GM21423 (cell line): ENCODE data around the gene TM9SF4.

ENCODE experiments used
- ATAC-seq: cut with Tn5 transposase; IDR thresholded peaks from one replicate; pipeline ENCODE4 v1.9.1; 2021; ENCODE audit warnings: mild to moderate bottlenecking, moderate library complexity; ENCODE audit not compliant: unreplicated experiment

TM9SF4 gene, protein sequence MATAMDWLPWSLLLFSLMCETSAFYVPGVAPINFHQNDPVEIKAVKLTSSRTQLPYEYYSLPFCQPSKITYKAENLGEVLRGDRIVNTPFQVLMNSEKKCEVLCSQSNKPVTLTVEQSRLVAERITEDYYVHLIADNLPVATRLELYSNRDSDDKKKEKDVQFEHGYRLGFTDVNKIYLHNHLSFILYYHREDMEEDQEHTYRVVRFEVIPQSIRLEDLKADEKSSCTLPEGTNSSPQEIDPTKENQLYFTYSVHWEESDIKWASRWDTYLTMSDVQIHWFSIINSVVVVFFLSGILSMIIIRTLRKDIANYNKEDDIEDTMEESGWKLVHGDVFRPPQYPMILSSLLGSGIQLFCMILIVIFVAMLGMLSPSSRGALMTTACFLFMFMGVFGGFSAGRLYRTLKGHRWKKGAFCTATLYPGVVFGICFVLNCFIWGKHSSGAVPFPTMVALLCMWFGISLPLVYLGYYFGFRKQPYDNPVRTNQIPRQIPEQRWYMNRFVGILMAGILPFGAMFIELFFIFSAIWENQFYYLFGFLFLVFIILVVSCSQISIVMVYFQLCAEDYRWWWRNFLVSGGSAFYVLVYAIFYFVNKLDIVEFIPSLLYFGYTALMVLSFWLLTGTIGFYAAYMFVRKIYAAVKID

DNA sequence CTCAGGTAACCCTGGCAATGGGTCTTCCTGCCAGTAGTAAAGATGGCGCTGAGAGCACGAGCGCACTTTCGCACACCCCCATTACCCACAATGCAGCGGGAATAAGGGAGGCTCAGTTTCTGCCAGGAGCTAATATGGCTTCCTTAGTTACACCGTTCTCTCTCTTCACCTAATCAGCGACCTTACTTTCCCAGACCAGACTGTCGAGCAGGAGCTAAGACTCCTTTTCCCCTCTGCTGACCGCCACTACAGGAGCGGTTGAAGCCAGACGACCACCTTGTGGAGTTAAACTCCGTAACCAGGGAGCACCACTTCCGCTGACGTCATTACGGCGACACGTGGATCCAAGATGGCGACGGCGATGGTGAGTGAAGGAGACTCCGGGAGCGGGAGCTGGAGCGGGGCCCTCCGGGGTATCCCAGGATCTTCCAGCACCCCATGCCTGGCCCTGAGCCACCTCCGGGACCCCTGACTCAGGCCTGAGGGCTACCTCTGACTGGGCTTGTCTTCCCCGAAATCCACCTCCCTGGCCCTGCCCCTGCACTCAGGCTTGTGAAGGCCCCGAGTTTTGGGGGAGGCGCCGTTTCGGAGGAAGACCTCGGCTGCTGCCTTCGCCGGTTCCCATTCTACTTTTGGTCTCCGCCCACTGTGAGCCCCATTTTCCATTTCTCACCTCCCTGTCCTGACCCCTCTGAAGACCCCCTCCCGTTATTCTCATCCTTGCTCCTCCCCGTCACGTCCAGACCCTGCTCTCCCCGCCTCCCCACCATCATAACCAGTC is at the start of gene TM9SF4:
Gene TM9SF4 (plus strand): TSS at position 323 of the 781 bp plus-strand sequence. CDS start 27 bp downstream, at position 350.
- ATAC-seq, result peak; percentile 77

DNA sequence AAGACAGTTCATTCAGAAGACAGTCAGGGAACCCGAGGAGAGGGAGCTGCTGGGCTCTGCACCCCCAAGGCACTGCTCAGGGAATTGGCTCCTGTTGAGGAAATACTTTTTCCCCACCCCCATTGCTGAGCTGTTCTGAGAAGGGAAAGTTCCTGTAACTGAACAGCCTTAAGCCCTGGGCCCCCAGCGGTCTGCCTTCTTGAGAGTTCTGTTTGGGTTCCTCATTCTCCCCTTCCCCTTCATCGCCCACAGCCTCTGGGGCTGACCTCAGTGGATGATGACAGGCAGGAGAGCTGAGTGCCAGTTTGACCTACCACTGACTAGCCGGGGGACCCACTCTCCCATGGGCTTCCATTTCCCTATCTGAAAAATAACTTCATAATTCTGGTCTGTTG is 46.7 kb upstream of the TM9SF4 start:
- ATAC-seq, result no peak

DNA sequence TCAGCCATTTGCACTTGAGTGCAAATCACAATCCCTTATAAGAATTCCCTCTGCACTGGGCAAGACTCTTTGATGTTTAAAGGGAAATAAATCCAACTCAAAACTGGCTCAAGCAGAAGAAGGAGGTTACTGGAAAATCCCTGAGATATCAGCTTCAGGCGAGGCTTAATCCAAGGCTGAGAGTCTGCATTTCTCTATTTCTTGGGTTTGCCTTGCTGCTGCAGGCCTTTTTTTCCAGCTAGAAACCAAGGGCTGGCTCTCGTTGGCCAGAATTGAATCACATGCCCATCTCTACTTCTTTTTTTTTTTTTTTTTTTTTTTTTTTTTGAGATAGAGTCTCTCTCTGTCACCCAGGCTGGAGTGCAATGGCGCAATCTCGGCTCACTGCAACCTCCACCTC is 45.8 kb upstream of the TM9SF4 start:
- no peak for ATAC-seq

DNA sequence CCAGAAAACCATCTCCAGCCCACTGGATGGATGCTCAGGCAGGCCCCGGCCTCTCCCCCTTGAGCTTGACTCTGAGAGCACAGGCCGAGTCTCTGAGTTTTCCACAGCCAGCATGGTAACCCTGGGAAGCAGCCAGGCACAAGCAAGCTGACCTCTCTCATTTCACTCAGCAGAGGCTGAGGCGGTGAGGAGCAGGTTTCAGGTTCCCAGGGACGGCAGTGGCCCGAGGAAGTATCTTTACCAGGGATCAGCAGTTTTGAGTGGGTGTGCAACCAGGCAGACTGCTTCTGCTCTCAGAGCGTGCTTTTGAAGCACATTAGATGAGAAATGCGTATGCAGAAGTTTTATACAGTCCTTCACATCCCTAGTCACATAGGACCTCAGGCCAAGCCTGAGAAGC is 44.8 kb upstream of the TM9SF4 start:
- no peak for ATAC-seq

DNA sequence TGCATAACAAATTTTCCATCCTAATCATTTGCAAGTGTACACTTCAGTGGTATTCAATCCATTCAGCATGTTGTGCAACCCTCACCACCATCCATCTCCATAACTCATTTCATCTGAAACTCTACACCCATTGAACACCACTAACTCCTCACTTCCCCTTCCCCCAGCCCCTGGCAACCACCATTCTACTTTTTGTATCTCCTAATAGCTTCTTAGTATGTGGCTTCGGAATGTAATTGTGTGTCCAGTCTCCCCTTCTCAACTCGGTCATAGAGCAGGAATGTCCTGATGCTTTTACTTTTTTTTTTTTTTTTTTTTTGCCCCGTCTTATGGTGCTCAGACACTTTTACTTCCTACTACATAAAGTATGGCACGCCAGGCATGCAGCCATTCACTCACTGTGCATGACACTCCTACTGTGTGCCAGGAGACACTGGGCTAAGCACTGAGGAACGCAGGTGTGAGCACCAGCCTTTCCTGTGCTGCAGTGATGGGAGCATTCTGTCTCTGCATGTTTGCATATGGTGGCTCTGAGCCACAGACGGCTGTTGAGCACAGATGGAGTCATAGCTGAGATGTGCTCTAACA is 42.2 kb upstream of the TM9SF4 start:
- ATAC-seq, result no peak

DNA sequence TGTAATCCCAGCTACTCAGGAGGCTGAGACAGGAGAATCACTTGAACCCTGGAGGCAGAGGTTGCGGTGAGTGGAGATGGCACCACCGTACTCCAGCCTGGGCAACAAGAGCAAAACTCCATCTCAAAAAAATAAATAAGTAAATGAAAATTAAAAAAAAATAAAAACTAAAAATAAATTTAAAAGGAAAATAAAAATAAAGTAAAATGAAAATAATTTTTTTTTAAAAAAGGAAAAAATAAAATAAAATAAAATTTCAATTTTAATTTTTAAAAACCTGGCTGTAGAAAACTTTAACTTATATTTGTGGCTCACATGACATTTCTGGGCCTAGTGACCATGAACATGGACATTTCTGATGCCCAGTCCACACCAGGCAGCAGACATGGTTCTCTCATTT is 41.3 kb upstream of the TM9SF4 start:
- no peak for ATAC-seq

DNA sequence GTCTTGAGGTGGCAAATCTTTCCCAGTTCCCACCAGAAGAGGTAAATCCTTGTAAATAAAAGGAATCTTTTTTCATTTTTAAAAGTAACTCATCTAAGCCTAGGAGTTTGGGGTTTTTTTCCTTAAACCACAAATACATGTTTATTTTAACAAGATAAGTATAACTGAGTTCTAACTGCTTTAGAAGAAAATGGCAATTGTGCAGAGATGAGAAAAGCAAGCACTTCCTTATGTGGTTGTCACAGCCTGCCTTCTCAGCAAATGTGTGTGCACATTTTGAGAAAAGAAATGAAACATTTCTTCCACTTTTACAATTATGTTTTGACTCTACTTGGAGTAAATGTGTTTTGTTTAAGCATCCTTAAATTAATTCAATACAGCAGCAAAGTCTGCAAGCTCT is 39.8 kb upstream of the TM9SF4 start:
- no peak for ATAC-seq

DNA sequence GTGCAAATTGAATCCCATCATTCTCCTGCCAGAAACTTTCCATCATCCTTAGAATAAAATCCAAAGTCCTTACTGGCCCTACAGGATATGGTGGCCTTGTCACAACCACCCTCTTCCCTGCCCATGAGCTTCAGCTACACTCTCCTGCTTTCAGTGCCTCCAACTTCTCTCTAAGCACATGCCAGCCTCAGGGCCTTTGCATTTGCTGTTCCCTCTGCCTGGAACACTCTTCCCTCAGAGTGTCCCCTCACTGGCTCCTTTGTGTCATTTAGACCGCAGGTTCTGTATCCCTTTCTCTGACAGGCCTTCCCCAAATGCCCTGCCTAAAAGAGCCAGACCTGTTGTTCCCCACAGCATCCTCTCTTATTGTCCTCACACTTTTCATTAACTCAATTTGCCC is 39.2 kb upstream of the TM9SF4 start:
- no peak for ATAC-seq

DNA sequence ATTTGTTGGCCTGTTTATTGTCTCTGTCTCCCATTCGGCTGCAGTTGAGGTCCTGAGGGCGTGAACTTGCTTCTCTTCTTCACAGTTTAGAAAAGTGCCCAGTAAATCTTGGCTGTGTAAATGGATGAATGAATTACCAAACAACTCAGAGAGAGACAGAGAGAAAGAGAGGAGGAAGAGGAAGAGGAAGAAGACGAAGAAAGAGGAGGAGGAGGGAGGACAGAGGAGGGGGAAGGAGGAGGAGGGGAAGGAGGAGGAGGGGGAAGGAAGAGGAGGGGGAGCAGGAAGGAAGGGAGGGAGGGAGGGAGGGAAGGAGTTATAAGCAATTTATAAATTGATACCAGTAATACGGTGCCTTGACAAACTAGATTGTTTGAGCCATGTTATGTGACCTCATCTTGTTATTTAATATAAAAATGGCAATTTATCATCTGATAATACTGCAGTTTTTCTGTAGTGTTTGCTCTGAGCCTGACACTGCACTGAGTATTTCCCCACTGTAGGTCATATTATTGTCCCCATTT is 38.8 kb upstream of the TM9SF4 start:
- ATAC-seq, result no peak

DNA sequence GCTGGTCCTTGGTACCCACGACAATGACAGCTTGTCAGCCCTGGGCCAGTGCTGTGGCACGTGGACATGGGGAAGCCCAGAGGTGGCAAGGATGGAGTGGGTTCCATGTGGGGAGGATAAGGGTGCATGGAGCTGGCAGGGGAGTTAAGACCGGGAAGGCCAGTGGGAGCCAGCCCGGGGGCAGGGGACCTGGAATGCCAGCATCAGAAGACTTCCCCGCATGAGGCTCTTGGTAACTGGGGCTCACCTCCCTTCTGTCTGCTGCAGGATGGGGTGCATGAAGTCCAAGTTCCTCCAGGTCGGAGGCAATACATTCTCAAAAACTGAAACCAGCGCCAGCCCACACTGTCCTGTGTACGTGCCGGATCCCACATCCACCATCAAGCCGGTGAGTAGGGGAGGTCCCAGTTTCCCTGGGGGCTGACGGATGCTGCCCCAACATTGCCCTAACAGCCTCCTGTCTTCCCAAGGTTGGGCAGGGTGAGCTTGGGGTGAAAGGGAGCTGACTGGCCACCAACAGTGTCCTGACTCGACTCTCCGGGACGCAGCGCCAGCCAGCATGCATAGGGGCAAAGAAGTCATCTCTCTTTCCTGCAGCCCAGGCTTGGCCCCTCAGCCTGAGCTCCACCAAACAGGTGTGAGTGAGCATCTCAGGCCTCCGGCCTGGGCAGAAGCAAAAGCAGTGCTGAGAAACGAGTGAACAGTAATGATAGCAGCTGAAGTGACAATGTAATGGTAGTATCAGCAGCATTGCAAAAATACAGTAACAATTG is 37.9 kb upstream of the TM9SF4 start:
- no peak for ATAC-seq

DNA sequence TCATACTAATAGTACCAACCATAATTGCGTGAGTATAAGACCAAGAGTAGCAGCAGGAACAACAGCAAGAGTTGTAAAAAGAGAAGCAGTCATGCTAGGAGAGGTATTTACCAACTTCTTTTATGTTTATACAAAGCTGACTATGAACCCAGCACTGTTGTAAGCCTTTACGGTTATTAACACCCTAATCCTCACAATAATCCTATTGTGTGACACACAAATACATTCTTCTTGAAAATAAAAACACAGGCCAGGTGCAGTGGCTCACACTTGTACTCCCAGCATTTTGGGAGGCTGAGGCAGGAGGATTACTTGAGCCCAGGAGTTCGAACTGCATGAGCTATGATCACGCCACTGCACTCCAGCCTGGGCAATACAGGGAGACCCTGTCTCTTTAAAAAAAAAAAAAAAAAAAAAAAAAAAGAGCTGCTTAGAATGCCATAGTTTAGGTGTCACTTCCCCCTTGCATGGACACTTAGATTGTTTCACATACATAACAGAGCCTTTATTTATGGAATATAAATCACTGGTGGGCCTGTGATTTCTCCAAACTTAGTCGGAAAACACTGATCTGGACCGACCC is 37.3 kb upstream of the TM9SF4 start:
- ATAC-seq, result no peak

DNA sequence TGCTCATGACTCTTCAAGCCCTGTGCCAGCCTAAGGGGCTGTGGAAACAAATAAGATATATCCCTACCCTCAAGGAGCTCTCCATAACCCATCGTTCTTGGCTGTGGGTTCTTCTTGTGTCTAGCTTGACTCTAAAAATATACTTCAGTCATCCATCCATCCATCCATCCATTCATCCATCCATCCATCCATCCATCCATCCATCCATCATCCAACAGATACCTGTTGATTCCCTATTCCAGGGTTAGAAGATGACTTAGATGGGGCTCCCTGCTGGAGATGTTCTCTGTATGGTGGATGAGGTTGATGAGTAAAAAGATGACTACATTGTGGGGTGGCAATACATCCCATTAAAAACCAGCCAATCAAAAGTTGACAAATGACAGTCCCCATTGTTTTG is 34.0 kb upstream of the TM9SF4 start:
- ATAC-seq, result no peak

DNA sequence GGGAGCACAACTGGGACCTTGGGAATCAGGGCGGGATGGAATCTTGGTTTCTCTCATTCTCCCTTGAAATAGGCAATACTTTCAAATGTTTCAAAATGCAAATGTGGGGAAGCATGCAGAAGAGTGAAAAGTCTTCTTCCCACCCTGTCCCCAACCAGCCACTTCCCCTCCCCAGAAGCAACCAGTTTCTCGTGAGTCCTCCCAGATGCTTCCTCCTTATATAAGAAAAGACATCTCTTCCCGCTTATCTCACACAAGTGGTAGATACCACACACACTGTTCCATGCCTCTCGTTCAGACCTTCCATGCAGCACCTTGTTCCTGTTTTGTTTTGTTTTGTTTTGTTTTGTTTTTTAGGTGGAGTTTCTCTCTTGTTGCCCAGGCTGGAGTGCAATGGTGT is 32.3 kb upstream of the TM9SF4 start:
- ATAC-seq, result no peak

DNA sequence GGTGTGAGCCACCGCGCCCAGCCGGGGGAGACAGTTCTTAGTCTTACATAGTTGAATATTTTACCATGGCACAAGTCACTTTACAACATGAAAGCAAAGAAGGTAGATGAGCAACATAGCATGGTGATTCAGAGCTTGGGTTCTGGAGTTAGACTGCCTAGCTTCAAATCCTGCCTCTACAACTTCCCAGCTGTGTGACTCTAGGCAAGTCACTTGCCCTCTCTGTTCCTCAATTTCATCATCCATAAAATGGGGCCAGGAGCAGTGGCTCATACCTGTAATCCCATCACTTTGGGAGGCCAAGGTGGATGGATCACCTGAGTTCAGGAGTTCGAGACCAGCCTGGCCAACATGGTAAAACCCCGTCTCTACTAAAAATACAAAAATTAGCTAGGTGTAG is 31.2 kb upstream of the TM9SF4 start:
- no peak for ATAC-seq

DNA sequence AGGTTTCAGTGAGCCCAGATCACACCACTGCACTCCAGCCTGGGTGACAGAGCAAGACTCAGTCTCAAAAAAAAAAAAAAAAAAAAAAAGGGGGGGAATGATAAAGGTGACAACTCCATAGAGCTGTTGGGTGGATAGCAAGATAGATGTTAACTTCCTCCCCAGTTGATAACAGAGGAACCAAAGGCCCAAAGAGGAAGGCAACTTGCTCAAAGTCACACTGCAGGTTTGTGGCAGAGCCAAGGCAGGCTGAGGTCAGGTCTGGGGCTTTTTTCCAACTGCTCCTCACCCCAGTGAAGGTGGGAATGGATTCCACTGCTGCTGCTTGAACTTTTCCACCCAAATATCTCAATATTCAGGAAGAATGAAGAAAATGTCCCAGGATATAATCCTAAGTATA is 30.7 kb upstream of the TM9SF4 start:
- no peak for ATAC-seq

DNA sequence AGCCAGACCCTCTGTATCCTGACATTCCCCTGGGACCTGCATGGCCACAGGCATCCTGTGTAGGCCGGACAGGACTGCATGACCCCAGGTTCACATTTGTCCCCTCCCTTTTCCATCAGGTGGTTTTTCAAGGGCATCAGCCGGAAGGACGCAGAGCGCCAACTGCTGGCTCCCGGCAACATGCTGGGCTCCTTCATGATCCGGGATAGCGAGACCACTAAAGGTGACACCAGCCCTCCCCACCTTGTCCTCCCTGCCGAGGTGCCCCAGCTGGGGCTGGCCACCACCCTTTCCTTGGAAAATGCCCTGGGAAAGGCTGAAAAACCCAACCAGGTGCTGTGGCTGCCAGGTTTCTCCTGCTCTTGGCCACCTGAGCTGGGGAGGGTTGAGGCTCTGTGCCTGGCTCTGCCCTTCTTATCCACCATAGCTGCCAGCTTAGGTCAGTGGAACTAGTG is 29.8 kb upstream of the TM9SF4 start:
- no peak for ATAC-seq

DNA sequence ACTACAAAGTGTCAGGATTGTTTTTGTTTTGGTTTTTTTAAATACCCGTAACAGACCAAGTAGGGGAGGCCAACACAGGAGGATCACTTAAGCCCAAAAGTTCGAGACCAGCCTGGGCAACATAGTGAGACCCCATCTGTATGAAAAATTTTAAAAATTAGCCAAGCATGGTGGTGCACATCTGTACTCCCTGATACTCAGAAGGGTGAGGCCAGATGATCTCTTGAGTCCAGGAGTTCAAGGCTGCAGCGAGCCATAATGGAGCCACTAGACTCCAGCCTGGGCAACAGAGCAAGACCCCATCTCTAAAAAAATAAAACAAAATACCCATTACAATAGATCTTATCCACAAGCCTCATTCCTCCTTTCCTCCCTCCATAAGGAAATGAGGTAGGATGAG is 28.7 kb upstream of the TM9SF4 start:
- ATAC-seq, result no peak

DNA sequence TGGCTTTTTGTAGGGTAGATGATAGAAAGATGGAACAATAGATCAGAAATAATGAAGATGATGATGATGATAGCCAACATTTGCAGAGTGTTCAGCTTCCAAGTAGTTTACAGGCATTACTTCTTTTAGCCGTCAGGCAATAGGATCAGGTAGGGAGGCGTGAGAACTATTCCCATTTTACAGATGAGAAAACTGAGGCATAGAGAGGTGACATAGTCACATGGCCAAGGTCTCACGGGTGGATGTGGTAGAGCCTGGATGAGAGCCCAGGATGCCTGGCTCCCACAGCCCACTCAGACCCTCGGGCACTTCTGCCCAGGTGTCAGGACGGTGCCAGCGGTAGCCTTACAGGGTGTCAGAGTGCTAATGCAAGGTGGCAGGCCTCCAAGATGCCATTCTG is 26.0 kb upstream of the TM9SF4 start:
- ATAC-seq, result no peak

DNA sequence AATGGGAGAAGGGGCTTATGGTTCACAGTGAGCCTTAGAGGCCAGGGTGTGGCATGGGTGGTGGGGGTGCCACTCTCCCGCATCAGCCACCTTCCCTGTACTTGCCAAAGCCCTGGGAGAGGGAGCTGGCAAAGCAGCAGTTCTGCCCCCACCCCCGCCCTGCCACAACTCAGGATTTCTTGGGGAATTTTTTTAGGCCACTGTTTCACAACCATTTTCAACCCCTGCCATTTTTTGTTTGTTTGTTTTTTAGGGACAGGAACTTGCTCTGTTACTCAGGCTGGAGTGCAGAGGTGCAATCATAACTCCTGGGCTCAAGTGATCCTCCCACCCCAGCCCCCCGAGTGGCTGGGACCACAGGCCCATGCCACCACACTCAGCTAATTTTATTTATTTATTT is 22.4 kb upstream of the TM9SF4 start:
- ATAC-seq, result no peak

DNA sequence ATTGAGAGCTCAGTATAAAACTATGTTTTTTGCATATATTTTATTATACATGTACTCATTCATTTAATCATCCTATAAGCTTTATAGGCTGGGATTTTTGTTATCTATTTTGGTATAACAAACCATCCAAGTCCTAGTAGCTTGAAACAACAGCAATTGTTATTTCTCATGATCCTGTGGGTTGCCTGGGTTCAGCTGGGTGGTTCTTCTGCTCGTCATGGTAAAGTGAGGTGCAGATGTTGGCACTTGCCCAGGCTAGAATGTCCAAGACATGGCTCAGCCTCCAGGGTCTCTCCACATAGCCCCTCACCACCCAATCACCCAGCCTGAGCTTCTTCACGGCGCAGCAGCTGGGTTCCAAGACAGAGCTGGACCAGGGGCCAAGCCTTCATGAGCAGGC is 20.8 kb upstream of the TM9SF4 start:
- ATAC-seq, result no peak
